Liver (tissue), 3 donors: Measurements from ENCODE around the gene TRIM22.

Experiments used
- ATF3 ChIP-seq: IDR thresholded peaks from 2 replicates; pipeline ENCODE4 v1.6.1; 2016; ENCODE audit warnings: antibody characterized with exemption
- CTCF ChIP-seq: fragments of 150-350 bp; IDR thresholded peaks from 2 replicates; pipeline ENCODE4 v1.5.1; 2017; ENCODE audit warnings: improper control_type of control experiment, low read depth, low read length; ENCODE audit not compliant: missing input control
- FOXA1 ChIP-seq: IDR thresholded peaks from 2 replicates; pipeline ENCODE4 v1.6.1; 2016; ENCODE audit warnings: antibody characterized with exemption
- GABPA ChIP-seq, 2 donors: IDR thresholded peaks in 1 of 2; conservative IDR thresholded peaks in 1 of 2; 2 replicates each; pipeline ENCODE4 v1.6.1; 2016; ENCODE audit warnings: antibody characterized with exemption in 2 of 2, mild to moderate bottlenecking in 1 of 2, moderate library complexity in 1 of 2
- JUND ChIP-seq, 2 donors: IDR thresholded peaks; 2 replicates each; pipeline ENCODE4 v1.6.1; 2016; ENCODE audit warnings: antibody characterized with exemption in 2 of 2
- MAX ChIP-seq: IDR thresholded peaks from 2 replicates; pipeline ENCODE4 v1.6.1; 2016; ENCODE audit warnings: antibody characterized with exemption
- RAD21 ChIP-seq, 2 donors: IDR thresholded peaks; 2 replicates each; pipeline ENCODE4 v1.6.1; 2016; ENCODE audit warnings: antibody characterized with exemption in 2 of 2, mild to moderate bottlenecking in 2 of 2
- REST ChIP-seq: IDR thresholded peaks from 2 replicates; pipeline ENCODE4 v1.6.1; 2016; ENCODE audit warnings: antibody characterized with exemption, mild to moderate bottlenecking
- RXRA ChIP-seq, 2 donors: IDR thresholded peaks; 2 replicates each; pipeline ENCODE4 v1.6.1; 2017 to 2018; ENCODE audit warnings: antibody characterized with exemption in 2 of 2, mild to moderate bottlenecking in 1 of 2
- SP1 ChIP-seq: IDR thresholded peaks from 2 replicates; pipeline ENCODE4 v1.6.1; 2018; ENCODE audit warnings: antibody characterized with exemption, mild to moderate bottlenecking
- TAF1 ChIP-seq: conservative IDR thresholded peaks from 2 replicates; pipeline ENCODE4 v1.6.1; 2016; ENCODE audit warnings: antibody characterized with exemption, mild to moderate bottlenecking
- donor health status: healthy.
- donor health status: healthy.

GRCh38 chr11:5753943-5754342 is 64.4 kb downstream of the TRIM22 start, which contains the start of gene OR52N4:
- TF ChIP-seq REST = no peak
- TF ChIP-seq RAD21 (IDR thresholded peaks at IDR 0.05) = no peak
- no peak for TF ChIP-seq GABPA (IDR thresholded peaks at IDR 0.05 in 1 of 2, conservative IDR thresholded peaks at IDR 0.05 in 1 of 2)
- TF ChIP-seq MAX = no peak
- no peak for TF ChIP-seq CTCF
- no peak for TF ChIP-seq ATF3
- no peak for TF ChIP-seq SP1
- TF ChIP-seq RXRA (IDR thresholded peaks at IDR 0.05) = no peak
- no peak for TF ChIP-seq FOXA1
- TF ChIP-seq JUND (IDR thresholded peaks at IDR 0.05) = no peak
- no peak for TF ChIP-seq TAF1
